H9 (cell line): Measurements from ENCODE around the gene CUL4A. TPM values are rescaled to one million over a fixed set of nuclear protein-coding genes. Genes with fewer than 3 reads are reported as not detected.

Experiments used
- DNase-seq: peaks from one replicate; pipeline ENCODE4 v3.0.0-alpha.2; 2017
- H2AFZ ChIP-seq: one replicate; pipeline ENCODE4 v1.6.1; 2013; ENCODE audit warnings: mild to moderate bottlenecking, low read length, control low read depth, moderate library complexity
- H2AK5ac ChIP-seq: 2 replicates; pipeline ENCODE4 v1.6.1; 2013; ENCODE audit warnings: low read length, control low read depth, mixed read lengths; ENCODE audit not compliant: insufficient read length
- H2BK120ac ChIP-seq: one replicate; pipeline ENCODE4 v1.6.1; 2013; ENCODE audit warnings: low read depth, mild to moderate bottlenecking, low read length, control low read depth, inconsistent platforms; ENCODE audit not compliant: poor library complexity, severe bottlenecking
- H2BK12ac ChIP-seq: 2 replicates; pipeline ENCODE4 v1.6.1; 2013; ENCODE audit warnings: low read length, control low read depth, mixed read lengths, low read depth; ENCODE audit not compliant: insufficient read length
- H2BK15ac ChIP-seq: 2 replicates; pipeline ENCODE4 v1.6.1; 2013; ENCODE audit warnings: low read depth, low read length, control low read depth
- H2BK20ac ChIP-seq: one replicate; pipeline ENCODE4 v1.6.1; 2013; ENCODE audit warnings: low read depth, mild to moderate bottlenecking, low read length, control low read depth, inconsistent platforms; ENCODE audit not compliant: poor library complexity, severe bottlenecking
- H2BK5ac ChIP-seq: 2 replicates; pipeline ENCODE4 v1.6.1; 2013; ENCODE audit warnings: low read length, control low read depth, mixed read lengths; ENCODE audit not compliant: insufficient read length
- H3K14ac ChIP-seq: 2 replicates; pipeline ENCODE4 v1.6.1; 2013; ENCODE audit warnings: low read length, control low read depth; ENCODE audit not compliant: insufficient read depth
- H3K18ac ChIP-seq: 2 replicates; pipeline ENCODE4 v1.6.1; 2013; ENCODE audit warnings: low read depth, mild to moderate bottlenecking, mixed read lengths, low read length, control low read depth; ENCODE audit not compliant: insufficient read length
- H3K23ac ChIP-seq: 2 replicates; pipeline ENCODE4 v1.6.1; 2013; ENCODE audit warnings: low read length, control low read depth, mixed read lengths, low read depth; ENCODE audit not compliant: insufficient read length
- H3K23me2 ChIP-seq: 2 replicates; pipeline ENCODE4 v1.6.1; 2013; ENCODE audit warnings: low read depth, mild to moderate bottlenecking, mixed read lengths, low read length, control low read depth; ENCODE audit not compliant: insufficient read length, poor library complexity, severe bottlenecking
- H3K27ac ChIP-seq: 2 replicates; pipeline ENCODE4 v1.5.1; 2013; ENCODE audit warnings: low read length, control low read depth, mixed read lengths, low read depth; ENCODE audit not compliant: insufficient read length
- H3K27me3 ChIP-seq: 2 replicates; pipeline ENCODE4 v1.6.1; 2013; ENCODE audit warnings: low read length, control low read depth, inconsistent platforms; ENCODE audit not compliant: insufficient read depth
- H3K4ac ChIP-seq: 2 replicates; pipeline ENCODE4 v1.6.1; 2013; ENCODE audit warnings: low read depth, mild to moderate bottlenecking, control low read depth, inconsistent platforms, low read length, moderate library complexity
- H3K4me1 ChIP-seq: 2 replicates; pipeline ENCODE4 v1.6.1; 2013; ENCODE audit warnings: low read length, control low read depth, inconsistent platforms; ENCODE audit not compliant: insufficient read depth
- H3K4me2 ChIP-seq: 2 replicates; pipeline ENCODE4 v1.6.1; 2013; ENCODE audit warnings: low read length, control low read depth, mixed read lengths; ENCODE audit not compliant: insufficient read length, insufficient read depth
- H3K56ac ChIP-seq: 2 replicates; pipeline ENCODE4 v1.6.1; 2013; ENCODE audit warnings: low read depth, mild to moderate bottlenecking, mixed read lengths, low read length, control low read depth; ENCODE audit not compliant: insufficient read length
- H3K79me1 ChIP-seq: 2 replicates; pipeline ENCODE4 v1.6.1; 2013; ENCODE audit warnings: low read depth, mild to moderate bottlenecking, moderate library complexity, low read length, control low read depth, inconsistent platforms; ENCODE audit not compliant: insufficient read depth, poor library complexity, severe bottlenecking
- H3K79me2 ChIP-seq: 2 replicates; pipeline ENCODE4 v1.6.1; 2013; ENCODE audit warnings: low read length, control low read depth, inconsistent platforms; ENCODE audit not compliant: insufficient read depth
- H3K9ac ChIP-seq: 2 replicates; pipeline ENCODE4 v1.6.1; 2013; ENCODE audit warnings: low read length, control low read depth, mixed read lengths; ENCODE audit not compliant: insufficient read length; ENCODE audit errors: extremely low read depth
- H3K9me3 ChIP-seq: one replicate; pipeline ENCODE4 v1.6.1; 2013; ENCODE audit warnings: low read depth, low read length, inconsistent platforms; ENCODE audit not compliant: control insufficient read depth
- H3T11ph ChIP-seq: one replicate; pipeline ENCODE4 v1.6.1; 2013; ENCODE audit warnings: mild to moderate bottlenecking, low read length, control low read depth, inconsistent platforms
- H4K20me1 ChIP-seq: one replicate; pipeline ENCODE4 v1.6.1; 2013; ENCODE audit not compliant: control insufficient read depth, insufficient read length, insufficient read depth
- H4K5ac ChIP-seq: 2 replicates; pipeline ENCODE4 v1.6.1; 2013; ENCODE audit warnings: low read depth, mild to moderate bottlenecking, mixed read lengths, low read length, control low read depth; ENCODE audit not compliant: insufficient read length
- H4K8ac ChIP-seq: replicated peaks from 2 replicates; pipeline ENCODE4 v1.6.1; 2013; ENCODE audit warnings: low read length, control low read depth, mixed read lengths, low read depth; ENCODE audit not compliant: insufficient read length
- H4K91ac ChIP-seq: 2 replicates; pipeline ENCODE4 v1.6.1; 2013; ENCODE audit warnings: low read depth, mild to moderate bottlenecking, moderate library complexity, mixed read lengths, low read length, control low read depth; ENCODE audit not compliant: insufficient read length
- H3K27ac Mint-ChIP-seq, 3 experiments: 2 replicates in 2 of 3; 3 replicates in 1 of 3; pipeline ENCODE4 v1.8.0; 2020 to 2021; ENCODE audit warnings: mixed read lengths in 3 of 3, mild to moderate bottlenecking in 1 of 3, moderate library complexity in 1 of 3
- H3K27me3 Mint-ChIP-seq: 2 replicates; pipeline ENCODE4 v1.8.0; 2021; ENCODE audit warnings: low read depth, mild to moderate bottlenecking, moderate library complexity, mixed read lengths
- H3K36me3 Mint-ChIP-seq, 3 experiments: 2 replicates in 2 of 3; 3 replicates in 1 of 3; pipeline ENCODE4 v1.8.0; 2020 to 2021; ENCODE audit warnings: low read depth in 3 of 3, mixed read lengths in 3 of 3; ENCODE audit not compliant: insufficient read depth in 1 of 3
- H3K4me1 Mint-ChIP-seq, 2 experiments: 2 replicates each; pipeline ENCODE4 v1.8.0; 2020; ENCODE audit warnings: mixed read lengths in 2 of 2
- H3K4me3 Mint-ChIP-seq, 2 experiments: 2 replicates in 1 of 2; 3 replicates in 1 of 2; pipeline ENCODE4 v1.8.0; 2020 to 2021; ENCODE audit warnings: mild to moderate bottlenecking in 2 of 2, mixed read lengths in 2 of 2, moderate library complexity in 1 of 2
- H3K9me3 Mint-ChIP-seq, 2 experiments: 2 replicates in 1 of 2; 3 replicates in 1 of 2; pipeline ENCODE4 v1.8.0; 2020; ENCODE audit warnings: mild to moderate bottlenecking in 2 of 2, mixed read lengths in 2 of 2, moderate library complexity in 1 of 2
- CTCF ChIP-seq: fragments of 200-600 bp; sonication (generic); conservative IDR thresholded peaks from 3 replicates; pipeline ENCODE4 v1.8.0; 2021; ENCODE audit warnings: antibody characterized with exemption, mild to moderate bottlenecking
- WGBS: extraction: QIAGEN DNeasy Blood & Tissue Kit; methylation state at CpG from one replicate; pipeline ENCODE4 v1.1.7; 2013; ENCODE audit warnings: missing lambda C conversion rate, low lambda C conversion rate, mixed read lengths; ENCODE audit not compliant: insufficient read length; ENCODE audit errors: extremely low coverage; 5-methylcytosine and 5-hydroxymethylcytosine counted together
- total RNA-seq: library from RNA; stranded (reverse); gene quantifications from 2 replicates; pipeline ENCODE4 v1.2.1, GENCODE V29; 2021

CUL4A gene
- total RNA-seq, 1 experiment from 2014 or later, result 97.9 TPM

- Histone ChIP-seq H3K79me1 (no peaks in the 10 kb centered on the region), H2AK5ac (no peak overlapping the region), H3K9ac (no peak overlapping the region), H2BK120ac (no peak overlapping the region), H3K79me2 (no peaks in the 10 kb centered on the region), H2BK12ac (no peak overlapping the region), H3K4me2 (no peak overlapping the region), H2AFZ (no peak overlapping the region), H4K91ac (no peak overlapping the region), H4K8ac (no peak overlapping the region), H3K27me3 (no peaks in the 10 kb centered on the region), H3K23ac (no peak overlapping the region), H3K27ac (no peak overlapping the region), H4K20me1 (no peaks in the 10 kb centered on the region), H2BK15ac (no peak overlapping the region), H3K9me3 (no peaks in the 10 kb centered on the region), H3K4ac (no peak overlapping the region), H3K56ac (no peak overlapping the region), H3K23me2 (no peaks in the 10 kb centered on the region), H2BK20ac (no peak overlapping the region), H4K5ac (no peak overlapping the region), H2BK5ac (no peak overlapping the region), H3K18ac (no peak overlapping the region), H3T11ph (no peak overlapping the region), H3K4me1 (no peaks in the 10 kb centered on the region), H3K14ac (no peak overlapping the region)
- TF ChIP-seq CTCF, result no peak
- H3K27ac Mint-ChIP-seq, result no peak overlapping the region
- H3K36me3 Mint-ChIP-seq, result peaks cover 12 to 38% (median 18%) of the 10 kb centered on the region in 3 experiments; a peak in 5 of 7 replicates
- no peak overlapping the region for H3K4me3 Mint-ChIP-seq
- no CpG with 5 or more reads among the region's 3 CpGs for WGBS
- H3K4me1 Mint-ChIP-seq, result peaks cover 19 to 24% of the 10 kb centered on the region in 2 experiments
- H3K9me3 Mint-ChIP-seq, result no peaks in the 10 kb centered on the region
- DNase-seq, result no peak
- H3K27me3 Mint-ChIP-seq, result peaks cover 9% of the 10 kb centered on the region
Observed at GRCh38 chr13:113167575-113167974, 41.8 kb upstream of the CUL4A start.
